SK-N-SH (cell line): ENCODE results near the gene NT5C. TPM values are rescaled to one million over a fixed set of nuclear protein-coding genes. Genes with fewer than 3 reads are reported as not detected.

Experiments
- CTCF ChIA-PET: fragments of 300-600, 350-600 bp; formaldehyde crosslinking; extraction: SDS; loops from one replicate; lab custom pipeline; 2021; lab: Yijun Ruan, JAX
- POLR2A ChIA-PET: fragments of 350-600 bp; sonication (Branson Sonifier 250); formaldehyde crosslinking; extraction: SDS; loops from one replicate; lab custom pipeline; 2020; ENCODE audit warnings: antibody characterized with exemption, inconsistent platforms; lab: Yijun Ruan, JAX
- DNase-seq: peaks from one replicate; pipeline ENCODE4 v3.0.0; 2012
- H2AFZ ChIP-seq: fragments of 200-600 bp; sonication (generic); 2 replicates; pipeline ENCODE4 v1.8.1; 2016; ENCODE audit warnings: antibody characterized with exemption, mild to moderate bottlenecking, low read depth
- H3F3A ChIP-seq: fragments of 200-600 bp; sonication (generic); replicated peaks from 2 replicates; pipeline ENCODE3; 2016; ENCODE audit warnings: antibody characterized with exemption, mild to moderate bottlenecking; ENCODE audit not compliant: insufficient read depth
- H3K27ac ChIP-seq, 2 experiments: fragments of 200-500 bp in 1 of 2; fragments of 200-600 bp in 1 of 2; sonication (Bioruptor generic) in 1 of 2; sonication (generic), shearing (Covaris generic) in 1 of 2; 2 replicates each; pipeline versions ENCODE4 v1.5.1 to v1.6.1; 2014 to 2016; ENCODE audit warnings: low read depth in 2 of 2, inconsistent platforms in 1 of 2, low read length in 1 of 2, mild to moderate bottlenecking in 1 of 2, mixed read lengths in 1 of 2
- H3K27me3 ChIP-seq: fragments of 200-600 bp; sonication (generic), shearing (Covaris generic); 2 replicates; pipeline ENCODE4 v1.6.1; 2016; ENCODE audit warnings: mixed run types; ENCODE audit not compliant: insufficient read depth
- H3K36me3 ChIP-seq, 2 experiments: fragments of 200-500 bp in 1 of 2; fragments of 200-600 bp in 1 of 2; sonication (Bioruptor generic) in 1 of 2; sonication (generic) in 1 of 2; replicated peaks in 1 of 2; 2 replicates each; pipeline versions ENCODE3 to v1.5.1; 2014 to 2016; ENCODE audit warnings: low read length in 1 of 2, mild to moderate bottlenecking in 1 of 2; ENCODE audit not compliant: insufficient read depth in 2 of 2, control insufficient read depth in 1 of 2
- H3K4me1 ChIP-seq, 2 experiments: fragments of 200-500 bp in 1 of 2; fragments of 200-600 bp in 1 of 2; sonication (Bioruptor generic) in 1 of 2; sonication (generic), shearing (Covaris generic) in 1 of 2; 2 replicates each; pipeline versions ENCODE4 v1.5.1 to v1.6.1; 2014 to 2016; ENCODE audit warnings: low read depth in 1 of 2, low read length in 1 of 2, mixed run types in 1 of 2; ENCODE audit not compliant: insufficient read depth in 2 of 2, control insufficient read depth in 1 of 2
- H3K4me2 ChIP-seq: fragments of 200-600 bp; sonication (generic), shearing (Covaris generic); 2 replicates; pipeline ENCODE4 v1.6.1; 2017; ENCODE audit warnings: mixed run types
- H3K4me3 ChIP-seq, 2 experiments: fragments of 200-500 bp in 1 of 2; fragments of 200-600 bp in 1 of 2; sonication (Bioruptor generic) in 1 of 2; sonication (generic), shearing (Covaris generic) in 1 of 2; 2 replicates each; pipeline versions ENCODE4 v1.5.1 to v1.8.1; 2014 to 2016; ENCODE audit warnings: low read depth in 2 of 2, inconsistent platforms in 1 of 2, low read length in 1 of 2, mild to moderate bottlenecking in 1 of 2, mixed read lengths in 1 of 2, moderate library complexity in 1 of 2
- H3K79me2 ChIP-seq: fragments of 200-600 bp; sonication (generic); 2 replicates; pipeline ENCODE4 v1.8.1; 2017; ENCODE audit warnings: mild to moderate bottlenecking; ENCODE audit not compliant: insufficient read depth
- H3K9ac ChIP-seq: fragments of 200-600 bp; sonication (generic); 2 replicates; pipeline ENCODE4 v1.6.1; 2017; ENCODE audit warnings: mixed run types
- H3K9me2 ChIP-seq: fragments of 200-600 bp; sonication (generic); 2 replicates; pipeline ENCODE4 v1.6.1; 2017; ENCODE audit warnings: mixed run types
- H3K9me3 ChIP-seq: fragments of 200-600 bp; sonication (generic); 2 replicates; pipeline ENCODE4 v1.6.1; 2017; ENCODE audit warnings: mixed run types, mild to moderate bottlenecking, moderate library complexity
- H4K20me1 ChIP-seq: fragments of 200-600 bp; sonication (generic); 2 replicates; pipeline ENCODE4 v1.6.1; 2017; ENCODE audit warnings: mild to moderate bottlenecking, mixed run types; ENCODE audit not compliant: insufficient read depth
- ELF1 ChIP-seq: IDR thresholded peaks from 2 replicates; pipeline ENCODE4 v1.4.0; 2012
- EP300 ChIP-seq, 2 experiments: IDR thresholded peaks; 2 replicates each; pipeline versions ENCODE4 v1.4.0 to v1.6.1; 2012; ENCODE audit warnings: borderline replicate concordance in 1 of 2, low read depth in 1 of 2, low read length in 1 of 2
- FOSL2 ChIP-seq: IDR thresholded peaks from 2 replicates; pipeline ENCODE4 v1.4.0; 2012; ENCODE audit warnings: low read depth, mild to moderate bottlenecking, moderate library complexity, borderline replicate concordance
- FOXJ3 ChIP-seq: sonication (generic); formaldehyde crosslinking; IDR thresholded peaks from 2 replicates; pipeline ENCODE4 v1.5.1; 2020; ENCODE audit warnings: mild to moderate bottlenecking, missing genetic modification reagents
- FOXM1 ChIP-seq: IDR thresholded peaks from 2 replicates; pipeline ENCODE4 v1.4.0; 2012; ENCODE audit warnings: low read depth, mild to moderate bottlenecking
- GABPA ChIP-seq: IDR thresholded peaks from 2 replicates; pipeline ENCODE4 v1.4.0; 2012; ENCODE audit warnings: low read depth, mild to moderate bottlenecking
- GATA2 ChIP-seq: sonication (generic); formaldehyde crosslinking; IDR thresholded peaks from 2 replicates; pipeline ENCODE4 v1.5.0; 2020; ENCODE audit warnings: mild to moderate bottlenecking, missing genetic modification reagents
- IRF3 ChIP-seq: fragments of 150-350 bp; IDR thresholded peaks from 2 replicates; pipeline ENCODE4 v1.6.1; 2016; ENCODE audit warnings: mild to moderate bottlenecking, low read depth, low read length
- MAX ChIP-seq: IDR thresholded peaks from 2 replicates; pipeline ENCODE4 v1.4.0; 2012; ENCODE audit warnings: low read depth
- MXI1 ChIP-seq: IDR thresholded peaks from 2 replicates; pipeline ENCODE4 v1.6.1; 2012; ENCODE audit warnings: mild to moderate bottlenecking, low read depth, low read length, improper control_type of control experiment
- NRF1 ChIP-seq: IDR thresholded peaks from 2 replicates; pipeline ENCODE4 v1.6.1; 2012; ENCODE audit warnings: low read depth, mild to moderate bottlenecking, low read length
- PBX3 ChIP-seq: IDR thresholded peaks from 2 replicates; pipeline ENCODE4; 2012
- RAD21 ChIP-seq: IDR thresholded peaks from 2 replicates; pipeline ENCODE4 v1.6.1; 2012; ENCODE audit warnings: mild to moderate bottlenecking, low read length
- RCOR1 ChIP-seq: fragments of 150-350 bp; IDR thresholded peaks from 2 replicates; pipeline ENCODE4 v1.6.1; 2017; ENCODE audit warnings: antibody characterized with exemption, low read length
- REST ChIP-seq: IDR thresholded peaks from 2 replicates; pipeline ENCODE4 v1.6.1; 2012; ENCODE audit warnings: mild to moderate bottlenecking, low read depth, low read length, moderate library complexity
- SIN3A ChIP-seq: IDR thresholded peaks from 2 replicates; pipeline ENCODE4 v1.6.1; 2012; ENCODE audit warnings: low read depth, mild to moderate bottlenecking, low read length, moderate library complexity, borderline replicate concordance
- SMC3 ChIP-seq: IDR thresholded peaks from 2 replicates; pipeline ENCODE4 v1.6.1; 2012; ENCODE audit warnings: low read depth, low read length, improper control_type of control experiment
- TCF12 ChIP-seq: IDR thresholded peaks from 2 replicates; pipeline ENCODE4 v1.4.0; 2012
- TEAD4 ChIP-seq: IDR thresholded peaks from 2 replicates; pipeline ENCODE4 v1.4.0; 2012; ENCODE audit warnings: mild to moderate bottlenecking, borderline replicate concordance; ENCODE audit not compliant: insufficient read depth
- USF1 ChIP-seq: IDR thresholded peaks from 2 replicates; pipeline ENCODE4 v1.4.0; 2012; ENCODE audit warnings: low read depth, borderline replicate concordance
- USF2 ChIP-seq: fragments of 150-350 bp; IDR thresholded peaks from 2 replicates; pipeline ENCODE4 v1.6.1; 2017; ENCODE audit warnings: antibody characterized with exemption, low read length, low read depth, borderline replicate concordance
- YY1 ChIP-seq: IDR thresholded peaks from 2 replicates; pipeline ENCODE4 v1.4.0; 2012; ENCODE audit warnings: low read depth, mild to moderate bottlenecking
- WGBS: methylation state at CpG from one replicate; pipeline ENCODE4 v1.1.6; 2017; ENCODE audit warnings: low lambda C conversion rate; 5-methylcytosine and 5-hydroxymethylcytosine counted together
- polyA plus RNA-seq, 3 experiments: library from polyadenylated mRNA; depleted of rRNA; stranded (reverse); fragments of >200 nt; gene quantifications; 2 replicates each; pipeline ENCODE4 v1.2.3, GENCODE V29; 2012

NT5C gene
- polyA plus RNA-seq, 1 of the 3 experiments (the other 2 are of a cell fraction) = 111 TPM

GRCh38 chr17:75130632-75131277, 787 bp downstream of the NT5C start:
- Histone ChIP-seq H3K4me3 (peak overlapping the region; percentile 64 to 88), H3K27ac (peak overlapping the region; percentile 78 to 90), H2AFZ (peak overlapping the region; percentile 98; the same call in 1 of the 2 replicates), H4K20me1 (peaks cover 9% of the 10 kb centered on the region; the same call in 1 of the 2 replicates), H3K4me2 (peak overlapping the region; percentile 96), H3K9me2 (no peaks in the 10 kb centered on the region), H3K9ac (peak overlapping the region; percentile 90), H3K27me3 (no peaks in the 10 kb centered on the region), H3K4me1 (peaks cover 5 to 19% of the 10 kb centered on the region in 2 experiments; a peak in 2 of 4 replicates), H3F3A (peaks cover 37% of the 10 kb centered on the region), H3K79me2 (peaks cover 25% of the 10 kb centered on the region; the same call in 1 of the 2 replicates), H3K36me3 (peaks cover 15 to 27% of the 10 kb centered on the region in 2 experiments), H3K9me3 (no peaks in the 10 kb centered on the region)
- CTCF ChIA-PET = interaction anchor here (0.6 to 19.6 kb wide), 55 partner anchors 9 to 619 kb away, joined by 3 to 422 read pairs (median 5); partner anchors contain the start of genes ARMC7, ATP5PD, GGA3 and HID1
- POLR2A ChIA-PET = interaction anchor here (0.6 to 2.5 kb wide), 17 partner anchors 9 to 170 kb away, joined by 3 to 22 read pairs (median 8); partner anchors contain the start of genes ARMC7, HID1, JPT1 and MIF4GD
- peak; percentile 91 for DNase-seq
- 5% methylated on average over 27 of the region's 29 CpGs for WGBS
- 0 out of 2 replicates have a peak, but pooled peaks have one; percentile 9 for TF ChIP-seq TCF12
- no peak for TF ChIP-seq GATA2 (CRISPR knock-in tag)
- TF ChIP-seq RAD21 = peak; percentile 47
- TF ChIP-seq EP300 (IDR thresholded peaks at IDR 0.05; ENCODE audit: borderline replicate concordance in 1 of 2, low read depth in 1 of 2, low read length in 1 of 2) = 0 out of 4 replicates have a peak, but pooled peaks of 1 of the 2 experiments have one; percentile 15
- 0 out of 2 replicates have a peak, but pooled peaks have one; percentile 3 for TF ChIP-seq TEAD4
- no peak for TF ChIP-seq YY1
- TF ChIP-seq USF2 = no peak
- peak; percentile 26; the same call in 1 of the 2 replicates for TF ChIP-seq SIN3A
- TF ChIP-seq PBX3 = no peak
- TF ChIP-seq RCOR1 = no peak
- peak; percentile 60 for TF ChIP-seq SMC3
- TF ChIP-seq NRF1 = no peak
- no peak for TF ChIP-seq FOXM1
- TF ChIP-seq ELF1 = peak; percentile 6; the same call in 1 of the 2 replicates
- no peak for TF ChIP-seq FOSL2
- peak; percentile 90 for TF ChIP-seq MXI1
- peak; percentile 89; the same call in 1 of the 2 replicates for TF ChIP-seq MAX
- TF ChIP-seq USF1 = 0 out of 2 replicates have a peak, but pooled peaks have one; percentile 17
- TF ChIP-seq REST = no peak
- no peak for TF ChIP-seq FOXJ3 (CRISPR knock-in tag)
- no peak for TF ChIP-seq IRF3
- no peak for TF ChIP-seq GABPA
